Cardiac septum (tissue), 1 donor: ENCODE results near the gene MSMP. TPM values are rescaled to one million over a fixed set of nuclear protein-coding genes. Genes with fewer than 3 reads are reported as not detected.

Source experiments
- DNase-seq: peaks from one replicate; pipeline ENCODE4 v3.0.0-alpha.2; 2020; ENCODE audit warnings: low spot score
- intact Hi-C: fragments of 100-400 bp; cut with DNase I; formaldehyde crosslinking; loops from one replicate; pipeline ENCODE4 v1.14.0; 2022
- microRNA-seq: library from miRNA; unstranded; fragments of <30 nt; microRNA quantifications from one replicate; pipeline ENCODE4 v1.2.0, GENCODE V29; 2020
- total RNA-seq: library from RNA; stranded (reverse); fragmentation: NEBNext Ultra II Directional; extraction: Animal tissue kit (Norgen Biotek cat#: 25700); gene quantifications from one replicate; pipeline ENCODE4 v1.2.1, GENCODE V29; 2021
- donor health status: DM: no; HTN: no; CAD: no.

MSMP gene
- total RNA-seq, 1 donor from 2014 or later, result not detected

- no peak for DNase-seq
- intact Hi-C loops, result no loop called here
Observed at GRCh38 chr9:35710818-35711500, 43.1 kb downstream of the MSMP start.

DNA sequence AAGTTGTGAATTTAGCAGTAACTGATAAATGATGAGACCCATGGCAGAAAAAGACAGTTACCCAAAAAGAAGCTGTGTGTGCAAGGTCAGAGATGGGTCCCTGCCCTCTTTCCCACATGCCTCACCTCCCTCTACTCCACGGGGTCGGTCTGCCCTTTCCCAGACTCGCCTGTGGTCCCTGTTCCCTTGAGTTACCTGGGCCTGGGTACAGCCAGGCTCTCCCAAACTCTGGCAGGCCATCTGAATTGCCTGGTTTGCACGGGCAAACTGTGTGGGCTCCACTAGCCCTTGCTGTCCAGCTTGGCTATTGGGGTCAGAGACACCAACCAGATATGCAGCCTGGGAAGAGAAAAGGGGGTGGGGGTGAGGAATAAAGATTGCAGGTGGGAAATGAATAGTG, 45.9 kb downstream of the MSMP start:
- no peak for DNase-seq
- intact Hi-C loops, result no loop called here

DNA sequence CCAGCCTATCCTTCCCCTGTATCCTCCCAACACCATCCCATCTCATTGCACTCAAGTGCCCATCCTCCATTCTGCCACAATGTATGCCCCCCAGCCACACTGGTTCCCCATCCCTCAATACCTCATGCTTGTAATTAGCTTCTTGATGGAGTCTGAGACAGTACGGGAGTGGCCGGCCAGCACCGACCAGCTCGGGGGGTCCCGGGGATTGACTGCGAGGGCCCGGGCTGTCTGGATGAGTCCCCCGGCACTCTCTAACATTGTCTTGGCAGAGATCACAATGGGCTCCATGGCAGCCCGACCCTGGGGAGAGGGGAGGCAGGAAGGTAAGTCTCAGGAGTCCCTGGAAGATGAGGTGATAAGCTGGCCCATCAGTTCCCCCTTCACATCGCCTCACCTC, 47.1 kb downstream of the MSMP start:
- DNase-seq, result no peak
- intact Hi-C loops, result no loop called here

GRCh38 chr9:35705836-35706430, 48.1 kb downstream of the MSMP start:
- intact Hi-C loops, result no loop called here
- DNase-seq, result no peak

DNA sequence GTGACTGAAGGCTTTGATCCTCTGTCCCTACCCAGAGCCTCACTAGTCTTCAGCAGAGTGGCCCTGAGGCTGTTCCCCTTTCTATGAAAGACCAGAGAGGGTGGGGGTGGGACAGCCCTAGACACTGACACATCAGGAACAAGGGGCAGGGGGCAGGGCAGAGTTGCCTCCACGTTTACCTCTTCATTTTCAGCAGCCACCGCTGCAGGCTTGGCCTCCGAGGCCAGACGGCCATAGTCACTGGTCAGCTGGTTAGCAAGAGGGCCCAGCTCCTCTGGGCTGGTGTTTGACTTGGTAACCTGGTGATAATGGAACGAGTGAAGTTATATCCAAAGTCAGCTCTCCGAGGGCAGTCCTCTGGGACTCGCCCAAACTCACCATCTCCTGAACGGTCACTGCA, 48.7 kb downstream of the MSMP start:
- intact Hi-C loops, result no loop called here

DNA sequence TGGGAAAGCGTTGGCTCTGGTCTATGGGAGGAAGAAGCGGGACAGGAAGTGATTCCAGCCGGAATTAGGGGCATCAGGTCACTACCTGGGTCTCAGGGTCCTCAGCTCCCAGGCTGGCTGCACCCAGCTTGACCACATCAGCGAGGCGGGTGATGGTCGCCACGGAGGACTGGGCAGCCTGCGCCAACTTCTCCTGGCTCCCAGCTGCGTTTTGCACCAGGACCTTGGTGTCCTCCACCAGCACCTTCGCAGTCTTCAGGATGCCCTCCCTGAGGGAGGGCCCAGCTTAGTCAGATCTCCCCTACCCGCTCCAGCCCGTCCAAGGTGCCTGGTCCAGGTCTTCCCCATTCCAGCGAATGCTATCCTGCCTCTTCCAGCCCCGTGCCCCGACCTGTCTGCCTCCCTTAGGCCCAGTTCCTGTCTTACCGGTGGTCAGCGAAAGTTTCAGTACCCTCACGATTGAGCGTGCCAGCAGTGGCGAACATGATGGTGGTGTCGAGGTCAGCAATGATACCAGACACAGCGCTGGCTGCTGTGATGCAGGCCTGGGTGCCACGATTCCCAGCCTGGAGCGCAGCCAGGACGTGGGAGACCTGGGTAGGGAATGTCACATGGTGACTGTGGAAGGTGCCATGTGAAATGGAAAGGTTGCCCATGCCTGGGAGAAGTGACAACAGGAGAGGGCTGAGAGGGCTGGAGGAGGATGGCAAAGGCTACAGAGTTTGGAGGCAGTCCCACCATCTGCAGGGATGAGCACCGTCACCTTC, 50.0 kb downstream of the MSMP start:
- no peak for DNase-seq
- intact Hi-C loops, result no loop called here

More for the DNA sequence above, 48.7 kb downstream of the MSMP start:
- DNase-seq, result no peak

Small RNAs within 50 kb of the gene (microRNA-seq; reads per million reads assigned to microRNA genes)
- gene MIR6852 (not detected), gene MIR6853 (not detected)

Other genes with a start within 250 kb of the MSMP start
- gene TESK1, start 149.0 kb downstream of the MSMP start, total RNA-seq, result 34.2 TPM
- gene CD72, start 135.9 kb downstream of the MSMP start, total RNA-seq, result 0.59 TPM
- gene SIT1, start 103.3 kb downstream of the MSMP start, total RNA-seq, result not detected
- 10,677 TPM for gene RMRP, start 96.3 kb downstream of the MSMP start, total RNA-seq
- gene CCDC107, start 96.0 kb downstream of the MSMP start, total RNA-seq, result 47.7 TPM
- gene ARHGEF39, start 89.1 kb downstream of the MSMP start, total RNA-seq, result 0.48 TPM
- gene CA9, start 80.3 kb downstream of the MSMP start, total RNA-seq, result 0.48 TPM
- gene TPM2, start 64.4 kb downstream of the MSMP start, total RNA-seq, result 690 TPM
- gene TLN1, start 22.1 kb downstream of the MSMP start, total RNA-seq, result 291 TPM
- 25.0 TPM for gene CREB3, start 21.6 kb downstream of the MSMP start, total RNA-seq
- gene GBA2, start 5.0 kb downstream of the MSMP start, total RNA-seq, result 98.6 TPM
- gene RGP1, start 5.0 kb downstream of the MSMP start, total RNA-seq, result 40.0 TPM
- gene NPR2, start 37.3 kb upstream of the MSMP start, total RNA-seq, result 20.4 TPM
- 3.5 TPM for gene SPAG8, start 58.0 kb upstream of the MSMP start, total RNA-seq
- gene HINT2, start 60.8 kb upstream of the MSMP start, total RNA-seq, result 57.6 TPM
- gene FAM221B, start 74.5 kb upstream of the MSMP start, total RNA-seq, result not detected
- 22.0 TPM for gene TMEM8B, start 75.0 kb upstream of the MSMP start, total RNA-seq
- not detected for gene OR13J1, start 116.1 kb upstream of the MSMP start, total RNA-seq
- 1.5 TPM for gene HRCT1, start 151.9 kb upstream of the MSMP start, total RNA-seq
- 4.0 TPM for gene SPAAR, start 155.2 kb upstream of the MSMP start, total RNA-seq
- not detected for gene OR2S2, start 203.9 kb upstream of the MSMP start, total RNA-seq